DND-41 (cell line): ENCODE measurements around the gene GSTO1.

ENCODE experiments used
- ATAC-seq: fragments of 200-7000 bp; cut with Tn5 transposase; 3 replicates; pipeline ENCODE4 v1.9.1; 2021; ENCODE audit warnings: low read depth; ENCODE audit not compliant: insufficient read depth
- DNase-seq: peaks from one replicate; pipeline ENCODE4 v3.0.0-alpha.2; 2020
- H2AFZ ChIP-seq: 2 replicates; pipeline ENCODE4 v1.6.0; 2012; ENCODE audit warnings: low read depth, low read length
- H3K27ac ChIP-seq: 2 replicates; pipeline ENCODE4 v1.5.1; 2012; ENCODE audit warnings: low read length, inconsistent platforms
- H3K27me3 ChIP-seq: fragments of 200-600 bp; sonication (generic); 2 replicates; pipeline ENCODE4 v1.6.0; 2012; ENCODE audit warnings: low read length, mild to moderate bottlenecking, inconsistent platforms; ENCODE audit not compliant: insufficient read depth, poor library complexity
- H3K36me3 ChIP-seq: 2 replicates; pipeline ENCODE4 v1.5.1; 2012; ENCODE audit warnings: low read length, inconsistent platforms; ENCODE audit not compliant: insufficient read depth
- H3K4me1 ChIP-seq: 2 replicates; pipeline ENCODE4 v1.5.1; 2012; ENCODE audit warnings: mild to moderate bottlenecking, low read length; ENCODE audit not compliant: insufficient read depth
- H3K4me2 ChIP-seq: 2 replicates; pipeline ENCODE4 v1.6.0; 2012; ENCODE audit warnings: mild to moderate bottlenecking, moderate library complexity, low read length, inconsistent platforms; ENCODE audit not compliant: insufficient read depth
- H3K4me3 ChIP-seq, 2 experiments: fragments of 200-600 bp in 1 of 2; shearing (Covaris generic) in 1 of 2; 2 replicates each; pipeline ENCODE4 v1.5.1; 2012 to 2016; ENCODE audit warnings: inconsistent platforms in 2 of 2, low read length in 2 of 2, mild to moderate bottlenecking in 2 of 2, low read depth in 1 of 2, moderate library complexity in 1 of 2
- H3K79me2 ChIP-seq: 2 replicates; pipeline ENCODE4 v1.6.0; 2012; ENCODE audit warnings: low read length, inconsistent platforms; ENCODE audit not compliant: insufficient read depth
- H3K9ac ChIP-seq: 2 replicates; pipeline ENCODE4 v1.6.0; 2012; ENCODE audit warnings: low read depth, mild to moderate bottlenecking, inconsistent platforms, low read length, moderate library complexity
- H3K9me3 ChIP-seq: 2 replicates; pipeline ENCODE4 v1.5.1; 2012; ENCODE audit warnings: low read length, moderate library complexity, mild to moderate bottlenecking, inconsistent platforms; ENCODE audit not compliant: insufficient read depth, severe bottlenecking
- H4K20me1 ChIP-seq: 2 replicates; pipeline ENCODE4 v1.6.0; 2012; ENCODE audit warnings: low read length; ENCODE audit not compliant: insufficient read depth
- CTCF ChIP-seq: IDR thresholded peaks from 2 replicates; pipeline ENCODE4 v1.5.1; 2012; ENCODE audit warnings: borderline replicate concordance, low read length, moderate library complexity, mild to moderate bottlenecking; ENCODE audit not compliant: poor library complexity, severe bottlenecking; ENCODE audit errors: extremely low read depth
- EZH2 ChIP-seq: IDR thresholded peaks from 3 replicates; pipeline ENCODE4 v1.6.1; 2012; ENCODE audit warnings: borderline replicate concordance, low read depth, mild to moderate bottlenecking, moderate library complexity, low read length, inconsistent platforms; ENCODE audit not compliant: severe bottlenecking

GSTO1 gene

GRCh38 chr10:104276192-104276591 is 21.5 kb downstream of the GSTO1 start:
- TF ChIP-seq EZH2: no peak
- TF ChIP-seq CTCF: no peak
- H3K4me3 ChIP-seq: no peak overlapping the region
- no peak overlapping the region for H3K4me2 ChIP-seq
- peaks cover 18% of the 10 kb centered on the region for H3K27me3 ChIP-seq
- no peak overlapping the region for H3K27ac ChIP-seq
- H3K9me3 ChIP-seq: no peaks in the 10 kb centered on the region
- H3K79me2 ChIP-seq: no peaks in the 10 kb centered on the region
- no peaks in the 10 kb centered on the region for H4K20me1 ChIP-seq
- no peaks in the 10 kb centered on the region for H3K36me3 ChIP-seq
- H3K4me1 ChIP-seq: no peaks in the 10 kb centered on the region
- no peak for ATAC-seq
- H3K9ac ChIP-seq: no peak overlapping the region
- no peak overlapping the region for H2AFZ ChIP-seq
- no peak for DNase-seq

GRCh38 chr10:104277785-104278184 is 23.1 kb downstream of the GSTO1 start:
- H3K36me3 ChIP-seq: no peaks in the 10 kb centered on the region
- TF ChIP-seq EZH2 (no peak), CTCF (no peak)
- no peak overlapping the region for H3K9ac ChIP-seq
- H4K20me1 ChIP-seq: no peaks in the 10 kb centered on the region
- peaks cover 21% of the 10 kb centered on the region for H3K27me3 ChIP-seq
- no peak overlapping the region for H2AFZ ChIP-seq
- DNase-seq (no peak), ATAC-seq (no peak)
- no peak overlapping the region for H3K27ac ChIP-seq
- no peaks in the 10 kb centered on the region for H3K79me2 ChIP-seq
- H3K4me3 ChIP-seq: no peak overlapping the region
- no peaks in the 10 kb centered on the region for H3K4me1 ChIP-seq
- no peak overlapping the region for H3K4me2 ChIP-seq
- no peaks in the 10 kb centered on the region for H3K9me3 ChIP-seq

- Histone ChIP-seq H3K36me3 (no peaks in the 10 kb centered on the region), H3K4me3 (no peak overlapping the region), H3K79me2 (no peaks in the 10 kb centered on the region), H3K9ac (no peak overlapping the region), H4K20me1 (no peaks in the 10 kb centered on the region), H3K4me1 (no peaks in the 10 kb centered on the region), H3K27ac (no peak overlapping the region), H2AFZ (no peak overlapping the region), H3K9me3 (no peaks in the 10 kb centered on the region), H3K27me3 (peaks cover 14% of the 10 kb centered on the region), H3K4me2 (no peak overlapping the region)
- no peak for DNase-seq
- no peak for ATAC-seq
- no peak for TF ChIP-seq EZH2
- TF ChIP-seq CTCF: no peak
These were observed 25.0 kb downstream of the GSTO1 start for GRCh38 chr10:104279550-104280259.
